CD4-positive, alpha-beta T cell treated with Interleukin-15 for 4 hours (primary cell): ENCODE measurements around the gene MS4A7.
"Not testable (repeated sequence)": the region's sequence is repeated elsewhere in the genome, so short reads cannot be mapped to it uniquely, and the experiment has no call there.

Experiments used
- DNase-seq: peaks from one replicate; pipeline ENCODE4 v3.0.0-alpha.2; 2020; ENCODE audit warnings: low spot score

The MS4A7 gene, protein sequence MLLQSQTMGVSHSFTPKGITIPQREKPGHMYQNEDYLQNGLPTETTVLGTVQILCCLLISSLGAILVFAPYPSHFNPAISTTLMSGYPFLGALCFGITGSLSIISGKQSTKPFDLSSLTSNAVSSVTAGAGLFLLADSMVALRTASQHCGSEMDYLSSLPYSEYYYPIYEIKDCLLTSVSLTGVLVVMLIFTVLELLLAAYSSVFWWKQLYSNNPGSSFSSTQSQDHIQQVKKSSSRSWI

DNA sequence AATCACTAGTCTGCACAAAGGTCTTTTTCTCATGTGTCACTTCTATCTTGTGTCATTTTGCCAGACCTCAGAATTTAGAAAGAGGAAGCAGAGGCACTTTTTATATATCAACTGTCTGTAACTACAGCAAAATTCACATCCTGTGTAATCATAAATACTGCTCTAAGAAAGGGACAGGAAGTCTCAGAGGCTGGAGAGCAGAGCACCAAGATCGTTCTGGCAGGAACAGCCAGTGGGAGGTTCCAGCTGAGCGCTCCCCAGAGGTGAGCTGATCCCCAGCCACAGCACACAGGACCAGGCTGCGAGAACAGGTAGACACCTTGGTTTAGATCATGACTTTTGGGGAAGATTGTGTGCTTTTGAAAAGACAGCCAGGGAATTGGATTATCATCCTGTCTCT is at the start of gene MS4A7:
Gene MS4A7 (plus strand): TSS at position 179 of the 400 bp plus-strand sequence. CDS start 4,610 bp downstream, outside the sequence.
- no peak for DNase-seq

DNA sequence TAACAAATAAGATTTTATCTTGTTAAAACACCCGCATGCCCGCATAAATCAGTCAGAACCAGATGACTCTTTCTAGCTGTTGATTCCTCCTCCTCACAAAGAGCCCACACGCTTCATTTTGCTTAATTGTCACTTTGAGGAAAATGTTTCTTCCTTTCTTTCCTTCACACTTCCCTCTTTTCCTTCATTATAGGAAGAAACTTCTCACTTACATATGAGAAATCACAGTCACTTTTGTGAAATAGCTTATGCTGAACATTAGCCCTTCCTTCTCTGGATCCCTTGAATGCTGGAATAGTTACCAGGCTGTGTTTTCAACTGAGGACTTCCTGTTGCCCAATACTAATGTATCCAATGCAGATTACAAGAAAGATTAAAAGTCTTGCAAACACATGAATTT is 45.5 kb upstream of the MS4A7 start:
- no peak for DNase-seq

DNA sequence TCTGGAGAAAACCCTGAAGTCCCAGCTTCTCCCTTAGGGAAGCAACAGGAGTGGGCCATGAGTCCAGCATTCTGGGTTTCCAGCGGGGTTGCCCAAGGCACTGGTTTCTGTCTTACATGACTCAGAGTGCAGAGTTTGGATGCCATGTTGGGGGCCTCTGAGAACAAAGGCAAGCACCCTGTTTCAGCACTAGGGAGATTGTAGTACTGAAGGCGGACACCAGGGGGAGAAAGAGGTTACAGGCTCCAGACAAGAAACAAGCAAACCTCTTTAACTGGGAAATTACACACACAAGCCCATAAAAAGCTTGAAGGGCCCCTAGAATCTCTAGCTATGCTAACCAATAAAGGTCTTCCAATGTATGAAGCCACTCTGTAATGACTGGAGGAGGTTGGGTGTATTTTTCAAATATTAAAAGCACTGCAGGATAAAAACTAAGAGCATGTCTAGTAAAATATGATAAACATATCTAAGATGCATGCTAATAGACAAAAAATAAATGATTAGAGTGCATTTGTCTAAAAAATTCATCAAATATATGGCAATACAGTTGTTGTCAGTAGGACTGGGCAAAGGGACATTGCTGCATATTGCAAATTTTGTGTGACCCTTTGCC is 44.2 kb upstream of the MS4A7 start:
- DNase-seq = peak; percentile 65

DNA sequence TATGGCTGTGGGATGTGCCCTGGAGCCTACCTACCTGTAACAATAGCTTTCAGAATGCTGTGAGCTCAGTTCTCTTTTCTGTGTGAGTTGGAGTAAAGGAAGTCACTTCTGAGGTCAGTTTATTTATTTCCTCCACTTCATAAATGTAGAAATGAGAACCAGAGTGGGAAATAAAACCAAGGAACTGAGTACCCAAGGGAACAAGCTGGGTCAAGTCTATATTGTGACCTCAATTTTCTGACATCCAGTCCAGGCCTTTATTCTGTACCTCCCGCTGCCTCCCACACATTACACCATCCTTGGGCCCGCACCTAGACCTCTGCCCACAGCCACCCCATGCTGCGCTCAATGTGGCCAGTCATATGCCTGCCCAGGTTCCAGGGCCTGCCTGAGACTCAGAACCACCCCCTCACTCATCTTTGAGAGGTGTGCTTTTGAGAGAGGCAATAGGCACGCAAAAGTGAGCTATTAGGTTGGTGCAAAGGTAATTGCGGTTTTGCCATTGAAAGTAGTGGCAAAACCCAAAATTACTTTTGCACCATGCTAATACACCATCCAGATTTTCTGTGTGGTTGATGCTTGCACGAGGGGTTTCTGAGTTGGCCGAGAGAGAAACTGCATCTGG is 41.5 kb upstream of the MS4A7 start:
- DNase-seq = no peak

DNA sequence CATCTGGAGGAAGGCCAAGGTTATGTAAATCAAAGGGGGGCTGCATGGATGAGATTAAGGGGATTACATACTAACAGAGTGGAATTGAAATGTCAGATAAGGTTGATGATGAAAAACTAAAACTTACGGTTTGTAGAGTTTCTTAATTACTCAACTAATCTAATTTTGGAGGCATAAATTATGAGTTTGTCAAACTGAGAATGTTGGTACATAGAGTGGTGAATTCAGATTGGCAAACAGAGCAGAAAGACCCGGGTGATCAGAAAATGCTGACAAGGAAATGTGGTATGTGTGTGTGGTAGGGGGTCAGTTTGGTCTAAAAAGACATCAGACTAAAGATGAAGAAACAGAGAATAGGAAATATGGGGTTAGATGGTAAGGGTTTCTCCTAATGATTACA is 40.3 kb upstream of the MS4A7 start:
- no peak for DNase-seq

DNA sequence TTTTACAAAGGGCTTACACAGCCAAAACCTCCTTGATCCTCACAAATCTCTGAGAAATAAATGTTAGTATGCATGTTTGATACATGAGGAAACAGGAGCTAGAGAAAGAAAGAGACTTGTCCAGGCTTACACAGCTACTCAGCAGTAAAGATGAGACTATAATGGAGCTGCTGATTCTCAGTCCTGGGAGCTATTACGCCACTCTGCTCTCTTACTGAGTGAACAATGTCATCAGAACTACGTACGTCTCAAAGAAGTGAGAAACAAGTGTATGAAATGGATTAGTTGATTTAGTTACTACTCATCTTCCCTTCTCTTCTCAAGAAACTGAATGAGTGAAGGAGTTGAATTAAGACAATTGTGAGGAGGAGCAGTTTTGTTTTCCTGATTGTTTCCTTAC is 39.0 kb upstream of the MS4A7 start:
- no peak for DNase-seq

DNA sequence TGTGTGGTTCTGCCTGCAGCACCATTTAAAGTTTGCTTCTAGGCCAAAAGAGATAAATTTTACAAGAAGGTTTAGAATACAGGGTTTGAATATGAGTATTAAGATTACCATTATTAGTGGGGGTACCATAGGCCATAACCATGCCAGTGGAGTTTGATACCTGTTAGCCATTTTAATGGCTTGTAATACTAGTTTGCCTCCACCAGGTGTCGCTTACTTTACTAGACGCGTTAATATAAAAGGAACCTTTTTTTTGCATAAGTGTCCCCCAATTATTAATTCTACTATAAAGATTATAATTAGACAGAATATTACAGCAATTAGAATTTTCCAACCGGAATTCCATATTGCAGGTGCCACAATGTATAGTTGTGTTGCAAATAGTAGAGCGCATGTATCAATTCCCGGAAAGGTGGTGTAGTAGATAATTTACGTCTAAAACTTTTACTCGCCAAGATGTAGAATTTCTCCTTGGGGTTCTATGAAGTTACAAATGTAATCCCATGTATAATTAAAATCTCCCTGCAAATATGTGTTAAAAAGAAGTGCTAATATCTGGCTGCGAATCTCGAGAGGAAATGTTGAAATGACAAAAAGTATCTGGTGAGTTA is 35.1 kb upstream of the MS4A7 start:
- peak; percentile 11 for DNase-seq

DNA sequence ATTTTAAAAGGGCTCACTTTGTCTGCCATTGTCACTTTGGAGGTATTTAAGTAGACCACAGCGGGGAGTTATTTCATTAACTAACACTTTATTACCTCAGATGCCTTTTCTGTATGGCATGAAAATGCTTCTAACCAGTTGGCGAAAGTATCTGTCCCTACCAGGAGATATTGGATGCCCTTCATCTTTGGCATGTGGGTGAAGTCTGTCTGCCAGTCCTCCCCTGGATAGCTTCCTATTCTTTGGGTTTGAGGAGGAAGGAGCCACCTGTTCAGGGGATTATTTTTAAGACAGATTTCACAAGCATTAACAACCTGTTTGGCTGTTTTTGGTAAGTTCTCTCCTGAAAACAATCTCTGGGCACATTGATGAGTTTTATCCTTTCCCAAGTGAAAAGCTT is 34.2 kb upstream of the MS4A7 start:
- no peak for DNase-seq

DNA sequence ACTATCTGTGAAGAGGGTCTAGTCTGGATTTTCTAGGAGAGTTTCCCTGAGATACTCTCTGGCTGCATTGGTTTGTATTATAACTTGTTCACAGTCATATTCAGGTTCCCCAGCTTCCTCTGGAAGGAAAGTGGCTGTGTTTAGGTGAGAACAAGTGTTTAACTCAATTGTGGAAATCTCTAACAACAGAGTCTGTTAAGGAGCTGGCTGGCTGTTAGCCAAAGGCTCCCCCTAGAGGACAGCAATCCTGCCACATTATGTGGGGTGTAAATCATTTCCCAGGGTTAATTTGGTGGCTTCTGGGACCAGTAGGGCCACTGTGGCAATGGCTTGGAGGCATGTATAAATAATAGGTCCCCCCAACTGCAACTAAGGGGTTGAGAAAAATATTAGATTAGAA is 32.8 kb upstream of the MS4A7 start:
- no peak for DNase-seq

DNA sequence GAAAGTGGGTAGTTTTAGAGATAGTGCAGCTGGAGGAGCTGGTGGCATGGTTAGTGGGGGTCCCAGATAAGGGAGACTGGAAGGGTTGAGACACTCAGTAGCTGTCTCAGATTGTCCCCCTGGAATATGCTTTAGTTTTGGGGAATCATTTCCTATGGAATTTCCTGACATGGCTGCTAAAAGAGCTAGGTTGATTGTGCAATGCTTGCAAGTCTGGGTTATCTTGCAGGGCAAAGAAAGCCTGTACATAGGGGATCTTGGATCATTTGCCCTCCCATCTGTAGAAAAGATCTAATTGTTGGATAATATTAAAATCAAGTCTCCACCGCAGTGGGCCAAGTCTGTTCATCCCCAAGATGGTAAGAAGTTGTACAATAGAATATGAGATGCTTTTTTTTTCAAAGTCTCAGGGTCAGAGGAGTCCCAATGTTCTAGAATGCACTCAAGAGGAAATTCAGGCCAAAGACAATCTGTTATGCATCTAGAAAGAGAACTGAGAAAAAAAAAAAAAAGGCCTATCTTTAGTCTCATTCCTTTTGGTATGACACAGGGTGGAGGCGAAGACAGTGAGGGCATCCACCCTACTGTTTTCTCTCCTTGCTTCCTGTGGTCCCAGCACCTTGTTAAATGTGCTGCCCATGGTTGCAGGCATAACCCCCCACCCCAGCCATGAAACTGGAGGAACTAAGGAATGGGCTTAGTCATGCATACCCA is 31.1 kb upstream of the MS4A7 start:
- no peak for DNase-seq

DNA sequence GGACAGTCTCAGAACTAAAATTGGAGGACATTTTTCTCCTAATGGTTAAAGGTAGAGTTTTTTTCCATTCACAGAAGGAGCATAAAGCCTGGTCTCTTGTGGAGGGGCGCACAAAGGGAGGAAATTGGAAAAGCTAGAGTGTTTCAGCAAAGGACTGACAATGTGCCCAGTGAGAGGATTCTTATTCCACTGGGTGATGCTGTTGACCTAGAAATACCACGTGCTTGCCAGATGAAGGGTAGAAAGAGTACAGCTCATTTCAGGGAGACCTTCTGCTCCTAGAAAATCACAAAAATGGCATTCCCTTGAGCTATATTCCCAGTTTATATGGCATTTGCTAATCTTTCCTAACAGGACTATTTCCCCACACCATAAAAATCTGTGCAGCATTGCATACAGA is 30.2 kb upstream of the MS4A7 start:
- no peak for DNase-seq

DNA sequence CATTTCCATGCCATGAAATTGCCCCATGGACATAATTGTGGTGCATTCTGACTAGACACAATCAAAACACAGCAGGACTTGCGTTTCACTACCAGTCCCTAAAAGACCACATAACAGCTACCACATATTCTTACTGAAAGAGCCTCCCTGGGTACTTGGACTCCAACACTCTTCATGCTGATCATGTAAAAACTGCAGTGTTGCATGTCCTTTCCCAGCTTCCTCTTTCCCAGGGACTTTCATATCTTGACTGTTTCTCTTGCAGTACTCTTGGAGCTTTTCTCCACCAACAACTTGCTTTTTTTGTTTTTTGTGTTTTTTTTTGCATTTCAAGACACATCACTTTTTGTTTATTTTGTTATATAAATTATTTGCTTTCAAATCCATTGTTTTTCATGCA is 28.3 kb upstream of the MS4A7 start:
- no peak for DNase-seq

DNA sequence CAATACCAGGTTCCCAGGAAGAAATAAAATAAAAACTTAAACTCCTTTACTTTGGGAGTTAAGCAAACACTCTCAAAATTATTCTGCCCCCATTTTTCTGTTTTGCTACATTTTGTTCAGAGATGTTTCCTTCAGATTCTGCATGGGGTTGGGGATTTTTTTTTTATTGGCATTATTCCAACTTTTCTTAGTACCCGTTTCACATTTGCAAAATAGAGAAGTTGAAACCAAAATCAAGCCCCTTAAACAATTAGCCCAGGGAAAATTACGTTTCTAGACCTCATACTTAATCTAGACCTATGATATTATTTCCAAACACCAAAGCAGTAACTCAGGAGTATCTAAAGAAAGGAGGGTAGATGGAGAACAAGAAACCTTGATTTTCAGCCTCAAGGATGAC is 20.6 kb upstream of the MS4A7 start:
- DNase-seq = no peak

DNA sequence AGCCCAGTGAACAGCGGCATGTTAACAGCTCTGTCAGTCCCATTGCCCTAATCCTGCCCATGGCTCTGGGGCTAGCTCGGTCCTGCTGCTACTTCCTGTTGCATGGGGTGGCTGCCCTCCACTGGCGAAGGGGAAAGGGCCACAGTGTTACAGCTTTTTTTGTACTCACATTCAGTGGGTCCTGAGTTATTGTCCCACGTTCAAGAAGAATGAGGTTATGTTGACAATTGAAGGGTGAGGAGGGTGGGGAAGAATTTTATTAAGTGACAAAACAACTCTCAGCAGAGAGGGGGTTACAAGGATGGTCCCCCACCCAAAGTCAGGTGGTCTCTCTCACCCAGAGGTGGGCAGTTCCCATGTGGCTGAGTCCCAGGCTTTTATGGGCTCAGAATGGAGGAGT is 17.7 kb upstream of the MS4A7 start:
- DNase-seq = no peak

DNA sequence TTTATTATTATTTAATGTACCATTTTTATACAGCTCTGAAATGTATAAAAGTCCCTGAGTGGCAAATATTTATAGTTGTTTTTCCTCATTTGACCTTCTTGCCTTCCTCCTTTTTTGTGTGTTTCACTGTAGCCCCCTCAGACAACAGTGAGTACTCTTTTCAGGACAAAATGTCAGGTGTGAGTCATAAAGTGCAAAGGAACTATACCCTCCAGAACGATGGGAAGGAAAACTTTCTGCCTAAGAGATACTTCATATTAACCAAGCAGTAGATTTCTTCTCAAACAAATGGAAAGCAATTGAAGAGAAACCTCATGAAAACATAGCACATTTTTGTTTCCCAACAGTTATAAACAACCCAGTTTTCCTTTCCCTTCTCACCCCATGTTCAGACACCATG is 16.1 kb upstream of the MS4A7 start:
- no peak for DNase-seq

DNA sequence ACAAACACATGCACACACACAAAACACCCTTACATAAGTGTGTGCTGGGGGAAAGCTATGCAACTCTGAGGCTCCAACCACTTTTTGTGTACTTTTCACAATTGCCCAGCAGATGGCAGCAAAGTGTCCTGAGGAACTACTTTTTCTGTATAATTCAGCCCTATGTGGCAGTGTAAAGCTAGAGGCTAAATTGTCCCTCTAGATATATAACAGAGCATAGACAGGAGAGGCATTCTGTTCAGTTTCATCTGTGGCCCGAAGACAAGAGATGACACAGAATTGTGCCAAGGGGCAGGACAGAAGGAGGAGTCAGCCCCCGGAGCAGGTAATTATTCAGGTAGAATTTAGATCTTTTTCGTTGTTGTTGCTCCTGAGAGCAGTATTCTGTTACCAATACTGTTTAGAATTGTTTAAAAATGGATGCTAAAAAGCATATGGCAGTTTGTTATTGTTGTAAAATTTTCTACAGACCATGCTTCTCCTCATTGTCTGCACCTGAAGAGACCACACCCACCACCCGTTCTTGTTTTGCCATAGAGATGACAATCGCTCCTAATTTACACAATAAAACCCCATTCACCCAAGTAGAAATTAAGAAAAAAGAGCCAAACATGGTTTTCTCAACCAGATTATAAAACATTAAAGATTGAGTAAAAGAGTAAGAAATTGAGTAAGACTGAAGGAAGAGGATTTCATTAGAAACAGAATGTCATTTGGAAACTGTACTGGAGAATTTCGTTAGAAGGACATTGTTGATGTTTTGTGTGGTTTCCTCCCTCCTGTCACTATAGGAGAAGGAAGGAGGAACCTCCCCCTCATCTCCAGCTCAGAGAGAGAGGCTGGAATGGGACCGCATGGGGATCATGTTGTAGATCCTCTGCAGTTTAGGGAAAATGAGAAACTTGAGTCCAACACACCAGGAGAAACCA is 14.5 kb upstream of the MS4A7 start:
- DNase-seq = peak; percentile 63

DNA sequence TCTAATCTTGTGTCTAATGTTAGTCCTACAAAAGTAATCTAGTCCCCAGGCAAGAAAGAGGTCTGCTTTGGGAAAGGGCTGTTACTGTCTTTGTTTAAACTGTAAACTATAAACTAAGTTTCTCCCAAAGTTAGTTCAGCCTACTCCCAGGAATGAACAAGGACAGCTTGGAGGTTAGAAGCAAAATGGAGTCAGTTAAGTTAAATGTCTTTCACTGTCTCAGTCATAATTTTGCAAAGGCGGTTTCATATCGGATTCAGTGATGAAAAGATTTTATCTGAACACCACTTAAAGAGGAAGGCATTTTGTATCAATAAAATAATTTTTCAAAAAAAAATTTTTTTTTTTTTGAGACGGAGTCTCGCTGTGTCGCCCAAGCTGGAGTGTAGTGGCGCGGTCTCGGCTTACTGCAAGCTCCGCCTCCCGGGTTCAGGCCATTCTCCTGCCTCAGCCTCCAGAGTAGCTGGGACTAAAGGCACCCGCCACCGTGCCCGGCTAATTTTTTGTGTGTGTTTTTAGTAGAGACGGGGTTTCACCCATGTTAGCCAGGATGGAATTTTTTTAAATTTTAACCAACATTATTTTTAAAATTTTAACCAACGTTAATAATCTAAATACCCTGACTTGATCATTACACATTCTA is 11.9 kb upstream of the MS4A7 start:
- DNase-seq = not testable (repeated sequence)

DNA sequence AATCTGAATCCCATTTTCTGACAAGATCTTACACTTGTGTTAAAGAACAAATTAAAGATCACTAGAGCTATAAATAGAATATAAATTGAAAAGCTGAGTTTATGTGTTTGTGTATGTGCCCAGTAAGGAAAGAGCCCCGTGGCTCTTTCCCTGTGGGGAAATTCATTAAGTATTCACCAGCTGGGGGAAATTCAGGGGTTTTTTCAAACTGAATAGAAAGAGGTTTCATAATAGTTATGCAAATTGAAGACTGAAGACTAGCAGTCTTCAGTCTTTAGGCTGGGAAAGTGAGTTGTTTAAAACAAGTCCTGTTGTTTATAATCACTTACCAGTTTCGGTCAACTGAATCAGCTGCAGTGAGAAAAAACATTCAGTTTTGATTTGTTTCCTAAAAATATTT is 11.3 kb upstream of the MS4A7 start:
- no peak for DNase-seq

DNA sequence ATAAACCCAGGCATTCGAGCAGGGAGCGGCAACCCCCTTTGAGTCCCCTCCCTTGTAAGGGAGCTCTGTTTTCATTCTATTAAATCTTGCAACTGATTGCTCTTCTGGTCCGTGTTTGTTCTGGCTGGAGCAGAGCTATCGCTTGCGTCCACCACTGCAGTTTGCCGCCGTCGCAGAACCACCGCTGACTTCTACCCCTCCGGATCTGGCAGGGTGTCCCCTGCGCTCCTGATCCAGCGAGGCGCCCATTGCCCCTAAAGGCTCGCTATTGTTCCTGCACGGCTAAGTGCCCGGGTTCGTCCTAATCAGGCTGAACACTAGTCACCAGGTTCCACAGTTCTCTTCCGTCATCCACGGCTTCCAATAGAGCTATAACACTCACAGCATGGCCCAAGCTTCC is 10.4 kb upstream of the MS4A7 start:
- no peak for DNase-seq

DNA sequence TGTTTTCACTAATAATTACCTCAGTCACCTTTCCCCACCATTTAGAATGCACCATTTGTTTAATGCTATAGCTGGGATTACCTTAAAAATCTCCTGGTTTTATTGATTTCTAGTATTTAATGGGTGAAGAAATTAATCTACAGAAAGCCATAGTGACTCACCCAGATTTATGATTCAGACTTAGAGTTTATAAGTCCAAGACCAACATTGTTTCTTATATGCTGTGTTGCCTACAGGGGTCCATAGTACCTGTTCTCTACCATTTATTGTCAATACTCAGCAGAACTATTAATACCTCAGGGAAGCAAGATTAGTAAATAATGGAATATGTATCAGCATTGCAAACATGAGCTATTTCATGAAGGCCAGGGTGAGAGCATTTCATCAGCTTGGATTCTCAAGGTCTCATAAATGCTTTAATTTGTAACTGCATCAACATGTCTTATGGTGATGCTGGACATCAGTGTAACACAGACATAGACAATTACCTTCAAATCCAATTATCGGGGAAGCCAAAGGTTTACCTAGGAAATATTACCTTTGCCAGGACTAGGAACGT is 8.0 kb upstream of the MS4A7 start:
- no peak for DNase-seq

DNA sequence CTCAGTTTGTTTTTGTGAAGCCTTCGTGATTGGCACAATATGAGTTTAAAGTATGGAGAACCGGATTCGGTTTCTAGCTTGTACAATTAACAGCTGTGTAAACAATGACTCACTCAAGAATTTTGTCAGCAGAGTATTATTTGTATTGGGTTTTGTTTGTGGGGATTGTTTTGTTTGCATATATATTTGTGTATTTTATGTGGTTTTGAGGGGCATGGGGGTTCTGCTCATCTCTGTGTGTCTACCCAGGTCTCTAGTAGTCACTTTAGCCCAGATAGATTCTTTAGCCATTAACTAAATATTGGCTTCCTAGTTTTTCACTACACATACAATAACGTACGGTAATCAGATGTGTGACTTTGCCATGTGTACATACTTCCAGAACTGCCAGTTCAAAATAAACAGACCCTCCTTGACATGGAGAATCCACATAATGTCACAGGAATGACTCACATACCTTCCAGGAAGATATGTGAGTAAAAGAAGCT is 7.5 kb upstream of the MS4A7 start:
- no peak for DNase-seq
